ENCODE results near the gene CMTR1.

GRCh38 chr6:37483917-37484785 lies 51.1 kb downstream of the CMTR1 start:
- TF ChIP-seq CTCF (IDR thresholded peaks at IDR 0.05; ENCODE audit: low read depth, low read length) (peak; percentile 83), MYC (IDR thresholded peaks at IDR 0.05; ENCODE audit: low read depth, low read length) (no peak)
